Measurements from ENCODE around the gene MITF. TPM values are rescaled to one million over a fixed set of nuclear protein-coding genes. Genes with fewer than 3 reads are reported as not detected.
A peak's percentile ranks its signal among the peaks of the same experiment; 100 is the strongest.

Gene MITF
- total RNA-seq, result 10 to 100 TPM; 48.3 to 75.3 (median 58.4) TPM
- 18.6 TPM for polyA plus RNA-seq
- long read RNA-seq, donor 1, full-length matches to known transcripts, result 97 of 138 reads
- long read RNA-seq, donor 1, partial matches to known transcripts, result 14 of 138 reads
- long read RNA-seq, donor 1, other reads (novel, unspliced or antisense), result 27 of 138 reads
- long read RNA-seq, donor 2, full-length matches to known transcripts, result 25 of 48 reads
- long read RNA-seq, donor 2, partial matches to known transcripts, result 13 of 48 reads
- long read RNA-seq, donor 2, other reads (novel, unspliced or antisense), result 10 of 48 reads
- long read RNA-seq, donor 3, full-length matches to known transcripts, result 191 of 336 reads
- long read RNA-seq, donor 3, partial matches to known transcripts, result 91 of 336 reads
- long read RNA-seq, donor 3, other reads (novel, unspliced or antisense), result 54 of 336 reads
- long read RNA-seq, donor 4, full-length matches to known transcripts, result 39 of 73 reads
- long read RNA-seq, donor 4, partial matches to known transcripts, result 16 of 73 reads
- long read RNA-seq, donor 4, other reads (novel, unspliced or antisense), result 18 of 73 reads

GRCh38 chr3:69739204-69740102 lies at the start of gene MITF:
Gene MITF, plus strand, starts transcription at chr3:69739464. Its CDS starts 134 bp downstream, at chr3:69739598.
- WGBS, result 1% methylated on average over 81 of the region's 81 CpGs
- intact Hi-C loops (cut with DNase I), result loop anchor here in 2 of 4 donors (5.0 to 10.0 kb wide), 2 partner anchors 45 to 48 kb away; no protein-coding TSS in a partner anchor
- peaks cover 2% of the 10 kb centered on the region for H3K4me1 ChIP-seq (ENCODE audit: control insufficient read depth, insufficient read depth, low read length)

DNA sequence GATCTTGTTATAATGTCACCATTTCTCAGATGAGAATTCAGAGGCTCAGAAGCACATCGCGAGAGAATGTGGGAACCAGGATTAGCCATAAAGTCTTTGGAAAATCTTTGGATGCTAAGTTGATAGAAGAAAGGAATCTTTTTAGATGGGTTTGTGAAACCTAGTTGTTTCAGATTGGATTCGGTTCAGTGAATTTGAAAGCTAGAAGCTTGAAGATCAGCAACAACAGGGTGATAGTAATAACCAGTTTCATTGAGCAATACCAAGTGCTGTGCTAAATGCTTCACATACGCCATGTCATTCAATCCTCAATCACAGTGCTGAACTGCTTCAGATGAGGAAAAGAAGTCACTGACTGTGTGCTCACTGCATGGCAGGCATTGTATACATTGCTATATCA lies 47.4 kb upstream of the MITF start:
- no peak overlapping the region for H3K27ac ChIP-seq (ENCODE audit: low read length)
- intact Hi-C loops (cut with DNase I), result loop anchor here (2.0 to 10.0 kb wide), 5 partner anchors 100 to 257 kb away; no protein-coding TSS in a partner anchor
- H3K4me1 ChIP-seq (ENCODE audit: control insufficient read depth, insufficient read depth, low read length), result peaks cover 1% of the 10 kb centered on the region
- H3K4me3 ChIP-seq (ENCODE audit: low read length), result no peak overlapping the region
- H3K9me3 ChIP-seq (ENCODE audit: control insufficient read depth, low read length), result no peaks in the 10 kb centered on the region
- WGBS, result 90% methylated on average over 4 of the region's 4 CpGs
- DNase-seq (no peak), ATAC-seq (no peak)
- no peaks in the 10 kb centered on the region for H3K27me3 ChIP-seq (ENCODE audit: control insufficient read depth, insufficient read depth)

More at GRCh38 chr3:69739204-69740102, at the start of gene MITF:
- Histone ChIP-seq H3K27ac (ENCODE audit: low read length) (peak within 1 kb of the TSS; percentile 73), H3K9me3 (ENCODE audit: control insufficient read depth, low read length) (no peaks in the 10 kb centered on the region), H3K4me3 (ENCODE audit: low read length) (peak within 1 kb of the TSS; percentile 63), H3K27me3 (ENCODE audit: control insufficient read depth, insufficient read depth) (no peaks in the 10 kb centered on the region)
- peak; percentile 95 to 97 (median 97) for DNase-seq
- peak; percentile 99 for ATAC-seq

DNA sequence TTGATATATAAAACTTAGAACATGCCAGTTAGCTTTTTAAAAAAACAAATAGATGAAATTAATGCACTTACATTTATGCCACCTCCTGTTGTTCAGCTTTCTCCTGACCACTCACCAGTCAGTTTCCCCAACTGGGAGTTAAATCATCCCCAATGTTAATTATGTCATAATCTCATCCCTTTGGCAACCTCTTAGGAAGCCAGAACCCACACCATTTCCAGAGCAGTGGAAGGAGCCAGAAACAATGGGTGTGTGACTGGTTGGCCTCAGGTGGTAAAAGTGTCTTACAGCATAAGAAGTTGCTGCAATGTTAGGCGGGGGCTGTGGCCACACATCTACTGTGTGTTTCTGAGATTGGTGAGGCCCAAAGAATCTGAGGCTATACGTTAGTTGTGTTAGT lies 46.5 kb upstream of the MITF start:
- no peaks in the 10 kb centered on the region for H3K27me3 ChIP-seq (ENCODE audit: control insufficient read depth, insufficient read depth)
- H3K4me1 ChIP-seq (ENCODE audit: control insufficient read depth, insufficient read depth, low read length), result peaks cover 1% of the 10 kb centered on the region
- 97% methylated on average over 2 of the region's 2 CpGs for WGBS
- no peaks in the 10 kb centered on the region for H3K9me3 ChIP-seq (ENCODE audit: control insufficient read depth, low read length)
- no peak overlapping the region for H3K4me3 ChIP-seq (ENCODE audit: low read length)
- no peak for DNase-seq
- no peak for ATAC-seq
- no peak overlapping the region for H3K27ac ChIP-seq (ENCODE audit: low read length)
- intact Hi-C loops (cut with DNase I), result loop anchor here (2.0 to 10.0 kb wide), 5 partner anchors 100 to 256 kb away; no protein-coding TSS in a partner anchor

GRCh38 chr3:69695443-69695842 lies 43.8 kb upstream of the MITF start:
- ATAC-seq (no peak), DNase-seq (no peak)
- intact Hi-C loops (cut with DNase I), result loop anchor here (10.0 kb wide), 2 partner anchors 159 to 249 kb away; no protein-coding TSS in a partner anchor
- Histone ChIP-seq H3K9me3 (ENCODE audit: control insufficient read depth, low read length) (no peaks in the 10 kb centered on the region), H3K4me1 (ENCODE audit: control insufficient read depth, insufficient read depth, low read length) (peaks cover 1% of the 10 kb centered on the region), H3K27me3 (ENCODE audit: control insufficient read depth, insufficient read depth) (no peaks in the 10 kb centered on the region), H3K27ac (ENCODE audit: low read length) (no peak overlapping the region), H3K4me3 (ENCODE audit: low read length) (no peak overlapping the region)
- WGBS, result 82% methylated on average over 2 of the region's 2 CpGs

GRCh38 chr3:69695933-69696332 lies 43.3 kb upstream of the MITF start:
- Histone ChIP-seq H3K9me3 (ENCODE audit: control insufficient read depth, low read length) (no peaks in the 10 kb centered on the region), H3K4me3 (ENCODE audit: low read length) (no peak overlapping the region), H3K27me3 (ENCODE audit: control insufficient read depth, insufficient read depth) (no peaks in the 10 kb centered on the region), H3K27ac (ENCODE audit: low read length) (no peak overlapping the region), H3K4me1 (ENCODE audit: control insufficient read depth, insufficient read depth, low read length) (peaks cover 1% of the 10 kb centered on the region)
- DNase-seq, result no peak
- intact Hi-C loops (cut with DNase I), result loop anchor here (10.0 kb wide), 2 partner anchors 159 to 249 kb away; no protein-coding TSS in a partner anchor
- no peak for ATAC-seq
- 75% methylated on average over 4 of the region's 4 CpGs for WGBS

- 24% methylated on average over 1 of the region's 1 CpG for WGBS
- DNase-seq (no peak), ATAC-seq (peak in 1 of 2 donors; percentile 34)
- Histone ChIP-seq H3K4me3 (ENCODE audit: low read length) (no peak overlapping the region), H3K9me3 (ENCODE audit: control insufficient read depth, low read length) (no peaks in the 10 kb centered on the region), H3K27me3 (ENCODE audit: control insufficient read depth, insufficient read depth) (no peaks in the 10 kb centered on the region), H3K27ac (ENCODE audit: low read length) (no peak overlapping the region), H3K4me1 (ENCODE audit: control insufficient read depth, insufficient read depth, low read length) (peaks cover 1% of the 10 kb centered on the region)
- intact Hi-C loops (cut with DNase I), result loop anchor here (10.0 kb wide), 2 partner anchors 158 to 248 kb away; no protein-coding TSS in a partner anchor
Measured at GRCh38 chr3:69696367-69696766, 42.9 kb upstream of the MITF start.

DNA sequence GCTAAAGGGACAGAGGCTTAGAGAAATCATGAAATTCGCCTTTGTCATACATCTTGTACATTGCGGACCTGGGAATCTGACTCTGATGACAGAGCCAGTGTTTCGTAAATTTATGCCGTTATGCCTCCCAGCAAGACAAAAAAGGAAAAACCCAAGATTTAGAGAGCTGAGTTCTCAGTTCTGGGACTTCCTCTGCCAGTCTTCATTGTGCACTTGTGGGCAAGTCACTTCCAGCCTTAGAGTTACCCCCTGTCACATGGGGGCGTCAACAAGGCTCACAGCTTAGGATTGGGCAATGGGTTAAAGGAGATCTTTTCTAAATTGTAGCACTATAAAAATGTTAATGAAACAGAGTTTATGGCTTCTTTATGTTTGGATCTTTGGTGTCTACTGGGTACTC lies 41.9 kb upstream of the MITF start:
- intact Hi-C loops (cut with DNase I), result loop anchor here (10.0 kb wide), 2 partner anchors 157 to 247 kb away; no protein-coding TSS in a partner anchor

GRCh38 chr3:69698728-69699127 lies 40.5 kb upstream of the MITF start:
- ATAC-seq, result no peak
- no peak for DNase-seq
- H3K4me3 ChIP-seq (ENCODE audit: low read length), result no peak overlapping the region
- H3K4me1 ChIP-seq (ENCODE audit: control insufficient read depth, insufficient read depth, low read length), result peaks cover 1% of the 10 kb centered on the region
- H3K27me3 ChIP-seq (ENCODE audit: control insufficient read depth, insufficient read depth), result no peaks in the 10 kb centered on the region
- H3K27ac ChIP-seq (ENCODE audit: low read length), result no peak overlapping the region
- WGBS, result 86% methylated on average over 2 of the region's 2 CpGs
- intact Hi-C loops (cut with DNase I), result loop anchor here (10.0 kb wide), 2 partner anchors 156 to 246 kb away; no protein-coding TSS in a partner anchor
- H3K9me3 ChIP-seq (ENCODE audit: control insufficient read depth, low read length), result no peaks in the 10 kb centered on the region

More for the DNA sequence above, 41.9 kb upstream of the MITF start:
- H3K4me1 ChIP-seq (ENCODE audit: control insufficient read depth, insufficient read depth, low read length), result peaks cover 1% of the 10 kb centered on the region
- no peaks in the 10 kb centered on the region for H3K9me3 ChIP-seq (ENCODE audit: control insufficient read depth, low read length)
- no peak overlapping the region for H3K4me3 ChIP-seq (ENCODE audit: low read length)
- no peak overlapping the region for H3K27ac ChIP-seq (ENCODE audit: low read length)
- 68% methylated on average over 5 of the region's 5 CpGs for WGBS
- no peak for DNase-seq
- H3K27me3 ChIP-seq (ENCODE audit: control insufficient read depth, insufficient read depth), result no peaks in the 10 kb centered on the region
- ATAC-seq, result no peak

- Histone ChIP-seq H3K4me3 (ENCODE audit: low read length) (no peak overlapping the region), H3K4me1 (ENCODE audit: control insufficient read depth, insufficient read depth, low read length) (peaks cover 1% of the 10 kb centered on the region), H3K27me3 (ENCODE audit: control insufficient read depth, insufficient read depth) (no peaks in the 10 kb centered on the region), H3K9me3 (ENCODE audit: control insufficient read depth, low read length) (no peaks in the 10 kb centered on the region), H3K27ac (ENCODE audit: low read length) (no peak overlapping the region)
- intact Hi-C loops (cut with DNase I), result loop anchor here (10.0 kb wide), 2 partner anchors 156 to 246 kb away; no protein-coding TSS in a partner anchor
- 96% methylated on average over 1 of the region's 1 CpG for WGBS
- DNase-seq, result no peak
- no peak for ATAC-seq
Measured at GRCh38 chr3:69699183-69699582, 40.1 kb upstream of the MITF start.

DNA sequence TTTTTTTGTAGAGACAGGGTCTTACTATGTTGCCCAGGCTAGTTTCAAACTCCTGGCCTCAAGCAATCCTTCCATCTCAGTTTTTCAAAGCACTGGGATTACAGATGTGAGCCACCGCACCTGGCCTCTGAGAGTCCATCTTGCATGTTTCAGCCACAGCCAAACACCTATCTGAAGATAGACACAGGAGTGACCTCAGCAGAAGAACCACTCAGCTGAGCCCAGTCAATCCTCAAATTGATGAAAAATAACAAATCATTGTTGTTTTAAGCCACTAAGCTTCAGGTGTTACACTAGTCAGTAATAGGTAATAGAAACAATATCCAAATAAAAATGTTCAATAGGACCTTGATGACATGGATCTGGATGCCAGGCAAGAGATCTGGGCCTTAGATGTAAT lies 38.3 kb upstream of the MITF start:
- Histone ChIP-seq H3K9me3 (ENCODE audit: control insufficient read depth, low read length) (no peaks in the 10 kb centered on the region), H3K4me1 (ENCODE audit: control insufficient read depth, insufficient read depth, low read length) (no peaks in the 10 kb centered on the region), H3K27me3 (ENCODE audit: control insufficient read depth, insufficient read depth) (no peaks in the 10 kb centered on the region), H3K4me3 (ENCODE audit: low read length) (no peak overlapping the region), H3K27ac (ENCODE audit: low read length) (no peak overlapping the region)
- WGBS, result 88% methylated on average over 1 of the region's 1 CpG
- ATAC-seq (no peak), DNase-seq (no peak)
- intact Hi-C loops (cut with DNase I), result no loop called here

Measured in right cardiac atrium (tissue), 5 donors.